HPDE6-E6E7 (cell line): ENCODE results near the gene EGLN2.
"Not testable (repeated sequence)": the region's sequence is repeated elsewhere in the genome, so short reads cannot be mapped to it uniquely, and the experiment has no call there.

Experiments
- DNase-seq: peaks from one replicate; pipeline ENCODE4 v3.0.0; 2011; ENCODE audit warnings: missing footprints; ENCODE audit errors: extremely low spot score

Gene EGLN2

GRCh38 chr19:40802300-40803169, 3.5 kb downstream of the EGLN2 start:
- DNase-seq = no peak

GRCh38 chr19:40803170-40803856, 4.3 kb downstream of the EGLN2 start:
- DNase-seq = no peak

- DNase-seq = no peak
Measured at GRCh38 chr19:40803857-40804782, 5.1 kb downstream of the EGLN2 start.

GRCh38 chr19:40804783-40805242, 5.8 kb downstream of the EGLN2 start:
- DNase-seq = no peak

GRCh38 chr19:40805258-40805868, 6.4 kb downstream of the EGLN2 start:
- DNase-seq = no peak

- peak; percentile 82 for DNase-seq
Measured at GRCh38 chr19:40806423-40807146, 7.6 kb downstream of the EGLN2 start.

- DNase-seq = no peak
Measured at GRCh38 chr19:40807147-40808020, 8.4 kb downstream of the EGLN2 start.

- DNase-seq = no peak
Measured at GRCh38 chr19:40808021-40808325, 9.0 kb downstream of the EGLN2 start.

GRCh38 chr19:40808497-40808896, 9.5 kb downstream of the EGLN2 start:
- DNase-seq = no peak

GRCh38 chr19:40809358-40810086, 10.5 kb downstream of the EGLN2 start:
- no peak for DNase-seq

- DNase-seq = no peak
Measured at GRCh38 chr19:40810160-40810559, 11.2 kb downstream of the EGLN2 start.

GRCh38 chr19:40810649-40811408, 11.8 kb downstream of the EGLN2 start:
- not testable (repeated sequence) for DNase-seq

GRCh38 chr19:40811478-40812341, 12.7 kb downstream of the EGLN2 start:
- DNase-seq = no peak

GRCh38 chr19:40812571-40812970, 13.6 kb downstream of the EGLN2 start:
- not testable (repeated sequence) for DNase-seq

- no peak for DNase-seq
Measured at GRCh38 chr19:40813182-40813581, 14.2 kb downstream of the EGLN2 start.

- DNase-seq = no peak
Measured at GRCh38 chr19:40815223-40815622, 16.2 kb downstream of the EGLN2 start.
